CD4-positive, alpha-beta T cell treated with Interleukin-15 for 4 hours (primary cell): Measurements from ENCODE around the gene DDX47.
A peak's percentile ranks its signal among the peaks of the same experiment; 100 is the strongest.
"Not testable (repeated sequence)": the region's sequence is repeated elsewhere in the genome, so short reads cannot be mapped to it uniquely, and the experiment has no call there.

Source experiments
- DNase-seq: peaks from one replicate; pipeline ENCODE4 v3.0.0-alpha.2; 2020; ENCODE audit warnings: low spot score

DDX47 gene

DNA sequence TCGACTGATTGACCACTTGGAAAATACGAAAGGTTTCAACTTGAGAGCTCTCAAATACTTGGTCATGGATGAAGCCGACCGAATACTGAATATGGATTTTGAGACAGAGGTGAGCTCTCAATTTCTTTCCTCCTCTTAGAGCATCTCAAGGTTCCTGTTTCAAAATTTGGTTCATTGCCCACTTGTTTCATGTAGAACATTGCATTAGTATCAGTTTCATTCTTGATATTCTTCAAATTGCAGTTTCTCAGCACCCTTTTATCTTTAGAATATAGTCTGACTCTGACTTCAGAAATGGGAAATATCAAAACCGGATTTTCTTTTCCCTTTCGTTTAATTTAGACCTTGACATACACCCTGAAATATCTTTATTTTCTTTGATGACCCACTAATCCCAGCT is 8.8 kb downstream of the DDX47 start:
- DNase-seq = no peak

DNA sequence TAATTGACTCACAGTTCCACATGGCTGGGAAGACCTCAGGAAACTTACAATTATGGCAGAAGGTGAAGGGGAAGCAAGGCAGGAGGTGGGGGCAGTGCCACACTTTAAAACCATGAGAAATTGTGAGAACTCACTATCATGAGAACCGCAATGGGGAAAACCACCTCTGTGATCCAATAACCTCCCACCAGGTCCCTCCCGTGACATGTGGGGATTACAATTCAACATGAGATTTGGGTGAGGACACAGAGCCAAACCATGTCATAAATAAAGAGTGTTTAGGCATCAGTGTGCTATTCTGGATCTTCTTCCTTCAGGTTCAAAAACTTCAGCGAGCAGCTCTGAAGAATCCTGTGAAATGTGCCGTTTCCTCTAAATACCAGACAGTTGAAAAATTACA is 9.7 kb downstream of the DDX47 start:
- no peak for DNase-seq

DNA sequence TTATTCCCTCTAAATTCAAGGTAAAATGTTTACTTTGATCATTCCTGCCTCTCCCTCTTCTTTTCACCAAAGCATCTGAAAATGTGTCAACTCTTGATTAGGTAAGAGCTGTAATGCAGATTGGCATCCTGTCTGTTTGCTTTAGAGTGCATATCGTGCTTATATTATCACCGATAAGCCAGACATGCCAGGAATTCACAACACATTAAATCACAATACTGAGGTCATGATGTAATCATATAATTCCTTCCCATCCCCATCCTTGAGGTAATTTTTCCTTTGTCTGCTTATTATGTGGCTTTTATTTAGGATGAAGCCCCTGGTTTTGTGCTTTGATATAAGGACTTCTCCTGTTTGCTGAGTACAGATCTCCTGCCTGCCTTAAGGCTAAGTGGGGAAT is 10.2 kb downstream of the DDX47 start:
- DNase-seq = no peak

DNA sequence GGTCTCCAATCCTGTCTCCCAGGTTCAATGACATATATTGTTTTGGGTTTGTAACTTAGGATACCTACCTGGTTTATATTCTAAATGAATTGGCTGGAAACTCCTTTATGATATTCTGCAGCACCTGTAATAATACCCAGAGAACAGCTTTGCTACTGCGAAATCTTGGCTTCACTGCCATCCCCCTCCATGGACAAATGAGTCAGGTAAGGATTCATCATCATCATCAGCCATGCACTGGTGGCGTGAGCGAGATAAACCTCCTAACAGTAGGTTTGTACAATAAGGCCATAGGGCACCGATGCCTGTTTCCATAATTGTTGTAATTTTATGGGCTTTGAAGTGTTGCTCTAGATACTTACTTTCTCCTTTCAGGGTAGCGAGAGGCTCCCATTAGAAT is 10.7 kb downstream of the DDX47 start:
- no peak for DNase-seq

DNA sequence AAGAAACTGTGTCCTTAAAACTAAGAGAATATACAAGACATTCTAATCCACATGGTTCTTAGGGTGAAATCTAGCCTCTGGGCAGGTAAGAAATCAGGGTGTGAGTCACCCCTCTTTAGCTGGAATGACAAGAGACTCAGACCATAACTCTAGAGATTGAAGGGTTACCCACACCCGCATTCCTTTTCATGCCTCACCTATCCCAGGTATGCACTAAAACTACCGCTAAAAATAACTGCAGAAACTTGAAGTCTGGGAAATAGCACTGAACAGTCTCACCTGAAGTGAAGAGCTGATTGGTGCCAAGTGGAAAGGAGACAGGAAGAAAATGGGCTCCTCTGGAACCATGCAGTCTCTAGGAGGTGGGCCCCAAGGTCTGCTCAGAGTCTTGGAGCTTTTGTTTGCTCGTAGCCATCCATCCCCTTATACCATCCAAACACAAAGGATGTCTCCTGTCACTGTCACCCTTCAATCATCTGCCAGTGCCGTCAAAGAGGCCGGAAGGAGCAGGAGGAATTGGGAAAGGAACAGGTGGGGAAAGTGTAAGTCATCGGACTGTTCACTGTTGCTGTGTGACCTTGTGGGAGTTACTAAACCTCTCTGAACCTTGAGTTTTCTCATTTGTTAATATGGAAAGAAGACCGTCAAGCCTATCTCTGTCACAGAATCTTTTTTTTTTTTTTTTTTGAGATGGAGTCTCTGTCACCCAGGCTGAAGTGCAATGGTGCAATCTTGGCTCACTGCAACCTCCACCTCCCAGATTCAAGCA is 22.4 kb downstream of the DDX47 start:
- no peak for DNase-seq

DNA sequence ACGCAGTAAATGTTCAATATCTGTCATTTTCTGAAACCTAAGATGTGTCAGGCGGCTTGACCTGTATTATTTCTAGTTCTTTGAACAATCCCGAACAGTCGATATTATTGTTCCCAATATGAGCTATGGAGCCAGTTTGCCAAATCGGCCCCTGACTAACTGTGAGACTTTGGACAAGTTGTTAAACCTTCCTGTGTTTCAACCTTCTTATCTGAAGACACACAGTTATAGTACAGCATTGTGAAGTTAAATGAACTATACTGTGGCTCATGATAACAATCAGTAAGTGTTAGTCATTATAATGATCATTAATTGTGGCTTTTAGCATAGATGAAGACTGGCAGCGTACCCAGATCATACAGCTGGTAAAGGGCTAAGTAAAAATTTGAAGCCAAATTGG is 23.4 kb downstream of the DDX47 start:
- DNase-seq = no peak

DNA sequence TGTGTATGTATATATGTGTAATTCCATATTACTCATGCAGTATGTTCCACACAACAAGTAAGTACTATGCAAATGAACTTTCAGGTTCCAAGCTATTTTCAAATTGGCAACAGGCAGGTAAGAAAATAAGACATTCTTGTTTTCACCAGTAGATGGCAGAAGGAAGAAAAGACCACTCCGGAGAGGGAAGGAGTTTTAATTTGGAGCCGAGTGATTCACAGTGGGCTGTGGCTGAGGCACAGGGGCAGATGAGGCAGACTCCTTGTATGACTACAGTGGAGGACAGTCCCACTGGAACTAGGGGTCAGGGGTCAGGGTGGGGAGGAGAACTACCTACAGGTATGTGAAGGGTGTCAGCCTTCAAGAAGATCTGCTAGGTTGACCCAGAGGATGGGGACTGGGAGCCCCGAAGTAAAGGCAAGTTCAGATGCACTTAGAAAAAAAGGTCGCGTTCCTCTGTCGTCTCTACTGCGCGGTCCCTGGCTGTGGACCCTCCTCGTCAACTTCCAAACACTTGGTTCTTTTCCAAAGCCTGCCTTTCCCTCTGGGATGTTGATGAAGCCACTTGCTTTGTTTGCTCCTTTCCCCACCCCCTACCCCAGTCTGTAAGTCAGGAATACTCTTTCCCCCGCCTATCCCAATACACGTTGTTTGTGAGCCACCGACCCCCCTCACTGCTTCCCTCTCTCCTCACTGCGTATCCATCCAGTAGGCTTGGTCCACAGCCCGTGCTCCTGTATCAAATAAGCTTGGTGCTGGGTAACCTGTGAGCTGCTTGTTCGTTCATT is 24.1 kb downstream of the DDX47 start:
- peak; percentile 63 for DNase-seq

DNA sequence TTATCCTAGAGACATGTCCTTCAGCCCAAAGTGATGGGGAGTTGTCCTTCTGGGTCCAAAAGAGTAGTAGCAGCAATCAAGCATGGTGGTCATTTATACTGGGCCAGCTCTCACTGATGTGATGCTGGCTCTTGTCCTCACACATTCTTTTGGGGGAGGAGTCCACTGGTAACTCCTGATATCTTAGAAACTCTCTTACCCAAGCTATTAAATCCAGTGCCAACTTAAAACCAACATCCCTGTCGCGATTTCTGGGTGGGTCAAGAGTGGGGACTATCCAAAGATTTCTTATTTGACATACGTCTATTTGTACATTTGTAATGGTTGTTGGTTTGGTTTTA is 24.6 kb downstream of the DDX47 start:
- DNase-seq = no peak

DNA sequence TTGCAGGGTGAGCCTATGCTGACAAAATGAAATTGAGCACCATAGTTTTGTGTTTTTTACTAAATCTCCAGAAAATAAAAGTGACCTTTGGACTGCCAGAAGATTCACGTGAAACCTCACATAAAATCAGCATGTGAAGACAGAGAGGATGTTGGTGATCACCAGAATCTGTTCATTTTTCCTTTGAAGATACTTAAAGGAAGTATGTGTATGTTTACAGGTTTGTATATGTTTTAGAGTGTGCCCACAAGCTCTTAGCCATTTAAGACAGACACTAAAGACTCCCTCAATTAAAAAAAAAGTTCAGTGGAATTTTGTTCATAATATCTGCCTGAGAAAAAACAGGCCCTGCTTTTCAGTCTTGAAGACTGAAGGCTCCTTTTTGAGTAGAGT is 25.9 kb downstream of the DDX47 start:
- no peak for DNase-seq

DNA sequence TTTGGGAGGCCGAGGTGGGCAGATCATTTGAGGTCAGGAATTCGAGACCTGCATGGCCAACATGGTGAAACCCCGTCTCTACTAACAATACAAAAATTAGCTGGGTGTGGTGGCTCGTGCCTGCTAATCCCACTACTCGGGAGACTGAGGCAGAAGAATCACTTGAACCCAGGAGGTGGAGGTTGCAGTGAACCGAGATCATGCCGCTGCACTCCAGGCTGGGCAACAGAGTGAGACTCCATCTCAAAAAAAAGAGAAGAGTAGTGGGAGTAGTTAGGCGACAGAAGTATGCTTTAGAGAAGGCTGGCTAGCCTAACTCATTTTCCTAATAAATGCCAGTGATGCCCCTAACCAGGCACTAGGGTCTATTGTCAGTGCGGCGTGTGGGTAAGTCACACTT is 26.3 kb downstream of the DDX47 start:
- not testable (repeated sequence) for DNase-seq

DNA sequence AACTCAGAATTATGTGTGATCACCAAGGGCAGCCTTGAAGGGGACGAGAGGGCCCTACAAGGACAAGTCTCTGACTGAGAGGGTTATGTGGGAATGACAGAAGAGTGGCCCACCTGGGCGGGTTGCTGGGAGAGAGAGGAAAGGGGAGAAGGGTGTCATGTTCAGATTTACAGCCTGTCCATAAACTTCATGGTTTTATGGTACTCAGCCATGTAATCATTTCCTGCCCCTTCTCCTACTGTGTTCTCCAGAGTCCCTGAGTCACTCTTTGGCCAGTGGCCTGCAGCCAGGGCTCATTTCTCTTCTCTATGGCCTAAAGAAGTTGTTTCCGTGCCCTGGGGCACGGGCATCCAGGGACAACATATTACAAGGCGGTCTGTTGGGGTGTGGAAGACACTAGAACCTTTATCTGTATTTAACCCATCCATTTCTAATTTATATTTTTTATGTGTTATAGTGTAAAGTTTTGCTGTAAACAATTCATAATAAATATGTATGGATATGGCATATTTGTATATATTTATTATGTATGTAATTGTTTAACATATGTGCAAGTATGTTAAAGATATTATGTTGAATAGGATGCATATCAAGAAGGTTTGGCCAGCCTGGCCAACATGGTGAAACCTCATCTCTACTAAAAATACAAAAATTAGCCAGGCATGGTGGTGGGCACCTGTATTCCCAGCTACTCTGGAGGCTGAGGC is 26.9 kb downstream of the DDX47 start:
- DNase-seq = no peak

DNA sequence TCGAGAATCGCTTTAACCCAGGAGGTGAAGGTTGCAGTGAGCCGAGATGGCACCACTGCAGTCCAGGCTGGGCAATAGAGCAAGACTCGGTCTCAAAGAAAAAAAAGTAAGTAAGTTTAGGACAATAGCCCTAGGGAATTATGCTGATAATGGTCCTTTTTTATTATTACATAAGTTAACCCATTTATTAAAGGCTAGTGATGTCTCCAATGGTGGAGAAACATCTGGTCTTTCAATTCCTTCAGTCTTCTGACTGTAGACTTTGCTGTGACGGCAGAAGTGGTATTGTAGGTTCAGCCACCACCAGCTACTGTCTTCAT is 27.4 kb downstream of the DDX47 start:
- no peak for DNase-seq

DNA sequence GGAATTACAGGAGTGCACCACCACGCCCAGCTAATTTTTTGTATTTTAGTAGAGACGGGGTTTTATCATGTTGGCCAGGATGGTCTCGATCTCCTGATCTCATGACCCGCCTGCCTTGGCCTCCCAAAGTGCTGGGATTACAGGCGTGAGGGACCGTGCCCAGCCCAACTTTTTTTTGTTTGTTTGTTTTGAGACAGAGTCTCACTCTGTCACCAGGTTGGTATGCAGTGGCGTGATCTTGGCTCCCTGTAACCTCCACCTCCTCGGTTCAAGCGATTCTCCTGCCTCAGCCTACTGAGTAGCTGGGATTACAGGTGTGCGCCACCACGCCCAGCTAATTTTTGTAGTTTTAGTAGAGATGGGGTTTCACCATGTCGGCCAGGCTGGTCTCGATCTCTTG is 28.3 kb downstream of the DDX47 start:
- DNase-seq = not testable (repeated sequence)

DNA sequence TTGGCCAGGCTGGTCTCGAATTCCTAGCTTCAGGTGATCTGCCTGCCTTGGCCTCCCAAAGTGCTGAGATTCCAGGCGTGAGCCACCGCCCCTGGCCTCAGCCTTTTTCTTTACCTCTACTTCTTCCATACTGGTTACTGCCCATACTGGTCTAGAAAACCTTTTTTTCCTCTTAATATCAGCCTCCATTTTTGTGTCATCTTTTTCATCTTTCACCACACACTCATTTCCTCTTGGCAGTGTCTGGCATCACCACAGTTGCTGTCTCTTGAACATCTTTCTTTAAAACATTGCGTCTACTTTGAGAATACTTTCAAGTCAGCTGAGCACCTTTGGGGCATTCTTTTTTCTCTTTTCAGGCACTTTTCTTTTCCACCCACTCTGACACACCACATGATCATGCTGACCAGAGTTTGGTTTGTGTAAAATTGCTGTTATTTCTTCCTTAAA is 32.7 kb downstream of the DDX47 start:
- DNase-seq = peak; percentile 13

DNA sequence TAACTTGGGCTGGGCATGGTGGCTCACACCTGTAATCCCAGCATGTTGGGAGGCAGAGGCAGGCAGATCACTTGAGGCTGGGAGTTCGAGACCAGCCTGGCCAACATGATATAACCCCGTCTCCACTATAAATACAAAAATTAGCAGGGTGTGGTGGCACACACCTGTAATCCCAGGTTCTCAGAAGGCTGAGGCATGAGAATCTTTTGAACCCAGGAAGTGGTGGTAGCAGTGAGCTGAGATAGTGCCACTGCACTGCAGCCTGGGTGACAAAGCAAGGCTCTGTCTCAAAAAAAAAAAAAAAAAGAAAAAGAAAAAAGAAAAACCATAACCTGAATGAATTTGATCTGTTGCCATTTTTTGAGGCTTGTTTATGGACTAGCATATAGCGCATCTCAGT is 33.6 kb downstream of the DDX47 start:
- DNase-seq = peak; percentile 65

DNA sequence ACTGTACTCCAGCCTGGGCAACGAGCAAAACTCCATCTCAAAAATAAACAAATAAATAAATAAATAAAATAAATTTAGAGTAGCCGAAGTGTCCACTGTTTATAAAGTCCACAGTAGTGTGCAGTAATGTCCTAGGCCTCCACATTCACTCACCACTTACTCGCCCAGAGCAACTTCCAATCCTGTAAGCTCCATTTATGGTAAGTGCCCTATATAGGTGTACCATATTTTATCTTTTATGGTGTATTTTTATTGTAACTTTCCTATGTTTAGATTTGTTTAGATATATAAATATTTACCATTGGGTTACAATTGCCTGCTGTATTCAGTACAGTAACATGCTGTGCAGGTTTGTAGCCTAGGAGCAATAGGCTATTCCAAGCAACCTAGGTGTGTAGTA is 40.3 kb downstream of the DDX47 start:
- DNase-seq = no peak

DNA sequence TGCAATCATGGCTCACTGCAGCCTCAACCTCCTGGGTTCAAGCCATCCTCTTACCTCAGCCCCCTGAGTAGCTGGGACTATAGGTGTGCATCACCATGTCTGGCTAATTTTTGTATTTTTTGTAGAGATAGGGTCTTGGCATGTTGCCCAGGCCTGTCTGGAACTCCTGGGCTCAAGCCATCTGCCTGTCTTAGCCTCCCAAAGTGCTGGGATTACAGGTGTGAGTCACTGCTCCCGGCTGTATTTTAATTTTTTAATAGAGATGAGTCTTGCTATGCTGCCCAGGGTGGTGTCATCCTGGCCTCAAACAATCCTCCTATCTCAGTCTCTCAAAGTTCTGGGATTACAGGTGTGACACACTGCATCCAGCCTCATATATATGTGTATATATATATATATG is 46.5 kb downstream of the DDX47 start:
- no peak for DNase-seq

DNA sequence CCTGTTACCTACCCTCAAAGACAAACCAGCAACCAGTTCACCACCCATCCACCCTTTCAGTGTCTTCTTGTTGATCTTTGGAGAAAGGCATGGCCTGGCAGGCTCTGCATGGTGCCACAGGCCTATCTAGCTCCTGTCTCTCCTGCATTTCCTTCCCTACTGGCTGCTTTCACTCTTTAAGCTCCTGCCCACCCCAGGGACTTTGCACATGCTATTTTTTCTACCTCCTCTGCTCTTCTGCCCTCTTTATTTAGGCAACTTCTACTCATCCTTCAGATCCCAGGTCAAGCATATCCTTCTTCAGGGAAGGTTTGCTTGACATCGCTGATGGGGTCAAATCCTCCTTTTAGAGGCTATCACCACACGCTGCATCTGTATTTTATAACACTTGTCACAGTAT is 51.1 kb downstream of the DDX47 start:
- DNase-seq = no peak

DNA sequence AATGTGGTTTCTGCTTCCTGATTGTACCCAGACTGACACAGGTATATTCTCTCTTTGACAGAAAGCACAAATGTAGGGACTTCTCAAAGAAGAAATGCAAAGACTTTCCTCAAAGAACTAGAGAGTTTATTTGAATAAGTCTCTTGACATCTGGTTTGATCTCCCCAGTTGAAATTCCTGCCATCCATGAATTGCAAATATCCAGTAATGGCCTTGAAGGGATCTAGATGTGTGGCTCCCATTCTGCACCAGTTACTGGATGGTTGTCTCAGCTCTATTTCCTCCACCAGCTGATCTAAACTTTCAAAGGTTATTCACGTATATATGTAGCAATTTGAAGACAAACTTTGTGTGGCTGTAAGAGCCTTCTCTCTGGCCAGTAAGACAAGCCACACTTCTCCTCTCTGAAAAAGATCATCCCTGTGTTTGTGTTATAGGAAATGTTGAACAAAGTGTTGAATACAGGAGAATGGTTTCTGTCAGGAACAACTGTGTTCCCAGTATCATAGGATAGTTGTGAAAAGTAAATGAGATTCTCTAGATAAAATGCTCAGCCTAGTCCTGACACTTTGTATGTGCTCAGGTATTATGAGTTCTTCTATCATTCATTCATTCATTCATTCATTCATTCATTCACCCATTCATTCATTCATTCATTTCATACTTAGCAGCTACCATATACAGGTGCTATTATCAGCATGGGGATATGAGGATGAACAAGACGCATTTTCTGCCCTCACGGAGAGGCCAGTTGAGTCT is 55.5 kb downstream of the DDX47 start:
- DNase-seq = no peak

DNA sequence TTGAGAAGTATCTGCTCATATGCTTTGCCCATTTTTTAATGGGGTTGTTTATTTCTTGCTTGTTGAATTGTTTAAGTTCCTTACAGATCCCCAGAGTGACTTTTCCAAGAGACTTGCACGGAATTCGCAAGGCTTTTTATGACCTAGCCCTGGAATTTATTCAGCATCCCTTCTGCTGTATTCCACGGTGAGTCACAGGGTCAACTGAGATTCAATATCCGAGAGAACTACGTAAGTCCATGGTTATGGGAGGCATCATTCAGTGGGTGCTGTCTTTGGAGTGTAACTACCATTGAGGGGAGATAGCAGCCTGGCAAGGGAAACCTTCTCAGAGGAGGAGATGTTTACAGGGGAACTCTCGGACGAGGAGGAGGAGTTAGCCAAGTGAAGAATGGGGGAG is 57.3 kb downstream of the DDX47 start:
- no peak for DNase-seq

DNA sequence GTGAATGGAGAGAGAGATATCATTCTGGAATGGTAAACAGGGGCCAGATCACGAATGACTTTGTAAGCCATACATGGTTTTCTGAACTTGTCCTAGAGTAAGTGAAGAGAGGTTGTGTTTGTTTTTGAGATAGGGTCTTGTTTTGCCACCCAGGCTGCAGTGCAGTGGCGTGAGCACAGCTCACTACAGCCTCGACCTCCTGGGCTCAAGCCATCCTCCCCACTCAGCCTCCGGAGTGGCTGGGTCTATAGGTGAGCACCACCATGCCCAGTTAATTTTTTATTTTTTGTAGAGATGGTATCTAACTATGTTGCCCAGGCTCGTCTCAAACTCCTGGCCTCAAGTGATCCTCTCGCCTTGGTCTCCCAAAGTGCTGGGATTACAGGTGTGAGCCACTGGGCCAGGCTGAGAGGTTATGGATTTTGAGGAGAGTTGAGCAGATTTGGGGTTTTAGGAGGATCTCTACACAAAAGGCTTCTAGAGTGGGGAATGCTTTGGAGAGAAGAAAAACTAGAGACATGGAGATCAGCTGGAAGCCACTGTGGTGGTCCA is 58.5 kb downstream of the DDX47 start:
- no peak for DNase-seq
